Upper lobe of left lung (tissue), 6 donors: Measurements from ENCODE around the gene ZNF710. TPM values are rescaled to one million over a fixed set of nuclear protein-coding genes. Genes with fewer than 3 reads are reported as not detected.

Experiments used
- ATAC-seq, 2 donors: fragments of 200-7000 bp; cut with Tn5 transposase; one replicate each; pipeline ENCODE4 v1.9.1; 2022; ENCODE audit warnings: mild to moderate bottlenecking in 2 of 2, moderate library complexity in 2 of 2; ENCODE audit not compliant: low FRiP score in 2 of 2
- DNase-seq, 2 donors: peaks; one replicate each; pipeline ENCODE4 v3.0.0-alpha.2; 2019 to 2020
- H3K27ac ChIP-seq, 4 donors: fragments of 200-600 bp; sonication (generic); one replicate each; pipeline ENCODE4 v1.5.1; 2016 to 2019
- H3K27me3 ChIP-seq, 4 donors: fragments of 200-600 bp; sonication (generic); one replicate each; pipeline ENCODE4 v1.5.1; 2017 to 2019
- H3K36me3 ChIP-seq, 4 donors: fragments of 200-600 bp; sonication (generic); one replicate each; pipeline ENCODE4 v1.5.1; 2016 to 2019
- H3K4me1 ChIP-seq, 4 donors: fragments of 200-600 bp; sonication (generic); one replicate each; pipeline ENCODE4 v1.5.1; 2018 to 2019
- H3K4me3 ChIP-seq, 4 donors: fragments of 200-600 bp; sonication (generic); one replicate each; pipeline ENCODE4 v1.5.1; 2017 to 2019; ENCODE audit warnings: mild to moderate bottlenecking in 2 of 4, moderate library complexity in 1 of 4
- H3K9me3 ChIP-seq, 4 donors: fragments of 200-600 bp; sonication (generic); one replicate each; pipeline ENCODE4 v1.5.1; 2018 to 2019
- CTCF ChIP-seq, 6 experiments: fragments of 450-650 bp in 4 of 6; fragments of 200-600 bp in 2 of 6; sonication (generic) in 2 of 6; IDR thresholded peaks; one replicate each; pipeline ENCODE4 v1.5.1; 2016 to 2019; ENCODE audit warnings: antibody characterized with exemption in 6 of 6
- EP300 ChIP-seq, 4 donors: sonication (generic); formaldehyde crosslinking; IDR thresholded peaks; one replicate each; pipeline ENCODE4 v1.5.1; 2017; ENCODE audit warnings: antibody characterized with exemption in 4 of 4, control low read depth in 2 of 4
- POLR2A ChIP-seq, 4 donors: fragments of 450-650 bp; IDR thresholded peaks; one replicate each; pipeline ENCODE4 v1.5.1; 2016 to 2017; ENCODE audit warnings: antibody characterized with exemption in 4 of 4, mild to moderate bottlenecking in 2 of 4
- POLR2AphosphoS5 ChIP-seq, 2 donors: sonication (generic); formaldehyde crosslinking; IDR thresholded peaks; one replicate each; pipeline ENCODE4 v1.5.1; 2017; ENCODE audit warnings: antibody characterized with exemption in 2 of 2
- WGBS, 2 donors: methylation state at CpG; one replicate each; pipeline ENCODE4 v1.1.5; 2017 to 2018; 5-methylcytosine and 5-hydroxymethylcytosine counted together
- total RNA-seq, 6 donors: library from RNA; depleted of rRNA in 4 of 6; stranded (reverse); fragments of >200 nt in 4 of 6; gene quantifications; one replicate each; pipeline versions ENCODE4 v1.1.0 to v1.2.1, GENCODE V29; 2016 to 2021
- donor health status: DM: no; HTN: no; CAD: no; lungs with moderate emphysema.
- donor health status: DM: no; HTN: yes; CAD: no; lungs with severe emphysema.

Gene ZNF710
- total RNA-seq, 6 donors from 2014 or later: 26.0 to 51.3 (median 44.5) TPM

GRCh38 chr15:90099072-90099867 is 98.1 kb downstream of the ZNF710 start:
- Histone ChIP-seq H3K9me3 (no peaks in the 10 kb centered on the region), H3K4me3 (no peak overlapping the region), H3K4me1 (peaks cover 46 to 74% (median 54%) of the 10 kb centered on the region in 4 donors), H3K27ac (peak overlapping the region; percentile 52 to 96 (median 84)), H3K36me3 (no peaks in the 10 kb centered on the region), H3K27me3 (no peaks in the 10 kb centered on the region)
- DNase-seq (no peak), ATAC-seq (no peak)
- no peak for TF ChIP-seq CTCF (IDR thresholded peaks at IDR 0.05)
- no peak for TF ChIP-seq EP300 (IDR thresholded peaks at IDR 0.05)
- TF ChIP-seq POLR2AphosphoS5 (IDR thresholded peaks at IDR 0.05): no peak
- no peak for TF ChIP-seq POLR2A (IDR thresholded peaks at IDR 0.05)
- WGBS, 2 donors: 76 to 91% methylated on average over 10 of the region's 10 CpGs

- WGBS, 2 donors: 56 to 65% methylated on average over 8 to 11 of the region's 11 CpGs
- TF ChIP-seq POLR2A (IDR thresholded peaks at IDR 0.05) (no peak), EP300 (IDR thresholded peaks at IDR 0.05) (no peak), POLR2AphosphoS5 (IDR thresholded peaks at IDR 0.05) (no peak), CTCF (IDR thresholded peaks at IDR 0.05) (no peak)
- Histone ChIP-seq H3K4me1 (peaks cover 45 to 74% (median 50%) of the 10 kb centered on the region in 4 donors), H3K9me3 (no peaks in the 10 kb centered on the region), H3K4me3 (no peak overlapping the region), H3K27ac (peak overlapping the region in 3 of 4 donors; percentile 72 to 96 (median 96)), H3K27me3 (no peaks in the 10 kb centered on the region), H3K36me3 (no peaks in the 10 kb centered on the region)
- ATAC-seq (no peak), DNase-seq (no peak)
Measured at GRCh38 chr15:90099868-90100831, 99.0 kb downstream of the ZNF710 start.

GRCh38 chr15:90101130-90101968 is 100.2 kb downstream of the ZNF710 start:
- TF ChIP-seq CTCF (IDR thresholded peaks at IDR 0.05): no peak
- TF ChIP-seq POLR2A (IDR thresholded peaks at IDR 0.05): no peak
- TF ChIP-seq POLR2AphosphoS5 (IDR thresholded peaks at IDR 0.05): no peak
- TF ChIP-seq EP300 (IDR thresholded peaks at IDR 0.05): no peak
- no peaks in the 10 kb centered on the region for H3K27me3 ChIP-seq
- peaks cover 34 to 62% (median 44%) of the 10 kb centered on the region in 4 donors for H3K4me1 ChIP-seq
- peak; percentile 5 to 40 for ATAC-seq
- peak overlapping the region; percentile 94 to 96 (median 96) for H3K27ac ChIP-seq
- H3K9me3 ChIP-seq: no peaks in the 10 kb centered on the region
- DNase-seq: peak in 1 of 2 donors; percentile 61
- H3K4me3 ChIP-seq: peak overlapping the region; percentile 56 to 96 (median 91)
- no peaks in the 10 kb centered on the region for H3K36me3 ChIP-seq
- 3 to 5% methylated on average over 28 to 39 of the region's 40 CpGs for WGBS, 2 donors
